GM12878 (cell line): ENCODE results near the gene RBMS3. TPM values are rescaled to one million over a fixed set of nuclear protein-coding genes. Genes with fewer than 3 reads are reported as not detected.

Experiments used
- ATAC-seq: fragments of 200-7000 bp; cut with Tn5 transposase; 3 replicates; pipeline ENCODE4 v1.9.1; 2020; ENCODE audit warnings: mild to moderate bottlenecking, moderate library complexity
- BruUV-seq: library from RNA; stranded (reverse); fragments of 400-500 nt; replicated peaks from 2 replicates; lab custom pipeline; 2021; lab: Mats Ljungman, UMichigan
- CTCF ChIA-PET: fragments of 300-600 bp; sonication (Branson Sonifier 250); formaldehyde crosslinking; extraction: SDS; loops from one replicate; lab custom pipeline; 2021; ENCODE audit warnings: inconsistent platforms; lab: Yijun Ruan, JAX
- POLR2A ChIA-PET: fragments of 350-600 bp; formaldehyde crosslinking; extraction: SDS; loops from one replicate; lab custom pipeline; 2021; ENCODE audit warnings: inconsistent platforms; lab: Charles Lee
- RAD21 ChIA-PET: fragments of 300-600 bp; sonication (Branson Sonifier 250); formaldehyde crosslinking; loops from one replicate; lab custom pipeline; 2023; ENCODE audit warnings: antibody characterized with exemption; ENCODE audit not compliant: unreplicated experiment; lab: Charles Lee
- SMC1A ChIA-PET: fragments of 300-600 bp; sonication (Branson Sonifier 250); formaldehyde crosslinking; loops from one replicate; lab custom pipeline; 2023; ENCODE audit not compliant: unreplicated experiment, uncharacterized antibody; lab: Charles Lee
- DNase-seq: peaks from one replicate; pipeline ENCODE4 v3.0.0-alpha.2; 2011; ENCODE audit warnings: low read depth, low spot score
- FAIRE-seq: peaks from 3 replicates; lab custom pipeline; 2011; peaks lifted over from hg19 to GRCh38; lab: Jason Lieb, UNC
- H2AFZ ChIP-seq: 2 replicates; pipeline ENCODE4 v1.6.0; 2011; ENCODE audit warnings: low read depth, low read length, control low read depth; ENCODE audit not compliant: control insufficient read depth
- H3K27ac ChIP-seq: 2 replicates; pipeline ENCODE4 v1.5.1; 2011; ENCODE audit warnings: control low read depth; ENCODE audit not compliant: control insufficient read depth, insufficient read depth
- H3K27me3 ChIP-seq, 2 experiments: replicated peaks in 1 of 2; 2 replicates each; pipeline versions ENCODE4 v1.6.0 to v1.6.1; 2011; ENCODE audit warnings: low read length in 1 of 2; ENCODE audit not compliant: control insufficient read depth in 2 of 2, insufficient read depth in 2 of 2
- H3K36me3 ChIP-seq, 2 experiments: 2 replicates each; pipeline ENCODE4 v1.5.1; 2011; ENCODE audit warnings: low read length in 1 of 2; ENCODE audit not compliant: control insufficient read depth in 2 of 2, insufficient read depth in 2 of 2
- H3K4me1 ChIP-seq: 2 replicates; pipeline ENCODE4 v1.6.1; 2011; ENCODE audit warnings: mild to moderate bottlenecking, low read length, moderate library complexity, mixed read lengths; ENCODE audit not compliant: control insufficient read depth, insufficient read depth
- H3K4me2 ChIP-seq: 2 replicates; pipeline ENCODE4 v1.6.0; 2011; ENCODE audit warnings: control low read depth; ENCODE audit not compliant: control insufficient read depth, insufficient read depth
- H3K4me3 ChIP-seq: fragments of 200-600 bp; sonication (generic); 2 replicates; pipeline ENCODE4 v1.5.1; 2016
- H3K79me2 ChIP-seq: 2 replicates; pipeline ENCODE4 v1.6.0; 2011; ENCODE audit warnings: low read length; ENCODE audit not compliant: control insufficient read depth, insufficient read depth
- H3K9ac ChIP-seq: 2 replicates; pipeline ENCODE4 v1.8.0; 2011; ENCODE audit warnings: low read length, control low read depth, mixed read lengths; ENCODE audit not compliant: control insufficient read depth, insufficient read depth
- H3K9me3 ChIP-seq: replicated peaks from 3 replicates; pipeline ENCODE4 v1.5.1; 2011; ENCODE audit warnings: mild to moderate bottlenecking, low read length; ENCODE audit not compliant: control insufficient read depth, insufficient read depth
- H4K20me1 ChIP-seq: 2 replicates; pipeline ENCODE4 v1.6.0; 2011; ENCODE audit not compliant: control insufficient read depth, insufficient read depth
- ASH2L ChIP-seq: fragments of 300-600, 200-600 bp; sonication (generic); IDR thresholded peaks from 2 replicates; pipeline ENCODE4 v1.6.1; 2017; ENCODE audit warnings: low read depth, mild to moderate bottlenecking, borderline replicate concordance
- ATF7 ChIP-seq: fragments of 450-650 bp; IDR thresholded peaks from 2 replicates; pipeline ENCODE4 v1.6.1; 2016; ENCODE audit warnings: low read depth, mild to moderate bottlenecking
- EZH2 ChIP-seq: IDR thresholded peaks from 2 replicates; pipeline ENCODE4 v1.6.1; 2012; ENCODE audit warnings: low read depth, mild to moderate bottlenecking, control low read depth, inconsistent platforms, low read length, borderline replicate concordance; ENCODE audit not compliant: control insufficient read depth
- HDAC6 ChIP-seq: fragments of 200-600 bp; sonication (generic); IDR thresholded peaks from one replicate; pipeline ENCODE4 v1.8.0; 2017; ENCODE audit warnings: antibody characterized with exemption; ENCODE audit not compliant: unreplicated experiment
- IRF3 ChIP-seq: fragments of 450-650 bp; IDR thresholded peaks from 2 replicates; pipeline ENCODE4 v1.6.1; 2014; ENCODE audit warnings: mild to moderate bottlenecking
- LARP7 ChIP-seq: fragments of 450-650 bp; IDR thresholded peaks from 2 replicates; pipeline ENCODE4 v1.6.1; 2017; ENCODE audit warnings: mild to moderate bottlenecking
- MLLT1 ChIP-seq: fragments of 450-650 bp; IDR thresholded peaks from 2 replicates; pipeline ENCODE4 v1.6.1; 2016; ENCODE audit warnings: mild to moderate bottlenecking
- MTA3 ChIP-seq: IDR thresholded peaks from 2 replicates; pipeline ENCODE4 v1.6.1; 2012; ENCODE audit warnings: low read length, inconsistent platforms, borderline replicate concordance
- NFYA ChIP-seq: IDR thresholded peaks from 2 replicates; pipeline ENCODE4 v1.6.1; 2011; ENCODE audit warnings: low read depth, mild to moderate bottlenecking, low read length, improper control_type of control experiment, borderline replicate concordance
- NR2C1 ChIP-seq: fragments of 450-650 bp; IDR thresholded peaks from 2 replicates; pipeline ENCODE4 v1.6.1; 2017; ENCODE audit warnings: antibody characterized with exemption, mild to moderate bottlenecking, moderate library complexity
- NRF1 ChIP-seq: conservative IDR thresholded peaks from 2 replicates; pipeline ENCODE4 v1.6.1; 2011; ENCODE audit warnings: mild to moderate bottlenecking, low read depth, low read length, improper control_type of control experiment
- RBBP5 ChIP-seq: fragments of 200-600 bp; sonication (generic); conservative IDR thresholded peaks from 2 replicates; pipeline ENCODE4 v1.6.1; 2016
- SUZ12 ChIP-seq: fragments of 200-600 bp; sonication (generic); IDR thresholded peaks from one replicate; pipeline ENCODE4 v1.6.1; 2018; ENCODE audit warnings: antibody characterized with exemption, mild to moderate bottlenecking; ENCODE audit not compliant: unreplicated experiment
- ZNF687 ChIP-seq: fragments of 450-650 bp; IDR thresholded peaks from 2 replicates; pipeline ENCODE4 v1.6.1; 2017; ENCODE audit warnings: mild to moderate bottlenecking, moderate library complexity
- WGBS: methylation state at CpG from one replicate; pipeline ENCODE4 v1.1.6; 2016; ENCODE audit warnings: low lambda C conversion rate; ENCODE audit not compliant: insufficient replicate concordance, insufficient coverage; ENCODE audit errors: missing lambda C conversion rate; 5-methylcytosine and 5-hydroxymethylcytosine counted together
- in situ Hi-C: fragments of 300-500 bp; cut with MboI; formaldehyde crosslinking; loops from 9 replicates; pipeline ENCODE4 v1.14.3; 2018; ENCODE audit warnings: mixed read lengths
- intact Hi-C: fragments of 100-400 bp; cut with micrococcal nuclease; formaldehyde crosslinking; loops from one replicate; pipeline ENCODE4 v1.14.2; 2022; ENCODE audit not compliant: unreplicated experiment
- polyA plus RNA-seq, 11 experiments: library from polyadenylated mRNA; depleted of rRNA in 4 of 11; unstranded in 6 of 11; stranded (reverse) in 5 of 11; fragments of >200 nt; fragmentation: Nextera tagmentation in 4 of 11; fragmentation: Illumina TruSeq in 1 of 11; extraction: Ambion mirVana in 4 of 11; extraction: Trizol in 1 of 11; gene quantifications; 1 replicate in 1 of 11; 2 replicates in 10 of 11; pipeline versions ENCODE4 v1.2.1 to v1.2.3, GENCODE V29; 2011 to 2016; ENCODE audit warnings: inconsistent platforms in 2 of 11, missing spikeins in 2 of 11, low read depth in 1 of 11
- total RNA-seq, 4 experiments: library from RNA; depleted of rRNA in 3 of 4; stranded (reverse); fragments of >200 nt in 3 of 4; fragmentation: Illumina TruSeq in 1 of 4; extraction: Trizol in 1 of 4; gene quantifications; 2 replicates each; pipeline versions ENCODE4 v1.2.1 to v1.2.3, GENCODE V29; 2013 to 2021
- TF ChIP-seq, protein P1 (sequence below): IDR thresholded peaks from 2 replicates; pipeline ENCODE4 v1.6.1; 2011; ENCODE audit warnings: low read depth, low read length, improper control_type of control experiment, borderline replicate concordance

Gene RBMS3
- total and polyA plus RNA-seq, 10 of the 15 experiments (the other 5 are each of a cell fraction or from before 2014, with no cell fraction given), result 0.79 to 4.7 (median 3.1) TPM

DNA sequence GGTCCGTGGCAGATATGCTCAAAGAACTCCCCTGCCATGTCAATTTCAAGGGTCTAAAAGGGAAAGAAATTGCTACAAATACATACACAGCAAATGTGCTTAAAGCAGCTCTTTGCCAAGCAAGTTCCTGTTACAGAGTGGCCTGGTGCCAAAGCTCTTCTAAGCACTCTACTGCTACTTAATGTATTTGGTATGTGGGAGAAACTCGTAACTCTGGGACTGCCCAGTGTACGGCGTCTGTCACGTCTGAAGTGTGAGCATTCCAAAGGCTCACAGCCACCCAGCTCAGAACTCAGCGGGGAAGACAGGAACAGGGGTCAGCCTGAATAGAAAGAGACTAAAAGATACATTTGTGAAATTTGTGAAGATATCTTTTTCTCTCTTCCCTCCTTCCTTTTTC, 54.6 kb downstream of the RBMS3 start:
- Histone ChIP-seq H4K20me1 (no peaks in the 10 kb centered on the region), H3K27ac (no peak overlapping the region), H2AFZ (peak overlapping the region; percentile 29), H3K4me2 (0 out of 2 replicates have a peak overlapping the region, but pooled peaks have one; percentile 26), H3K4me3 (no peak overlapping the region), H3K79me2 (no peaks in the 10 kb centered on the region), H3K36me3 (no peaks in the 10 kb centered on the region), H3K27me3 (no peaks in the 10 kb centered on the region), H3K4me1 (no peaks in the 10 kb centered on the region), H3K9ac (no peak overlapping the region), H3K9me3 (no peaks in the 10 kb centered on the region)
- FAIRE-seq (no peak), DNase-seq (no peak), ATAC-seq (peak; percentile 47)
- 16% methylated on average over 6 of the region's 6 CpGs for WGBS
- POLR2A ChIA-PET, result interaction anchor here (1.0 to 1.5 kb wide), 3 partner anchors 11 to 38 kb away, joined by 3 read pairs; no protein-coding TSS in a partner anchor
- RAD21 ChIA-PET, result interaction anchor here (0.8 to 6.7 kb wide), 5 partner anchors 9 to 54 kb away, joined by 3 to 51 read pairs (median 10); partner anchors contain the start of gene RBMS3
- in situ Hi-C loops (no loop called here), intact Hi-C loops (no loop called here)
- CTCF ChIA-PET, result interaction anchor here (1.4 to 2.4 kb wide), 3 partner anchors 9 to 14 kb away, joined by 4 to 7 read pairs (median 4); no protein-coding TSS in a partner anchor
- no TSS peak for BruUV-seq
- SMC1A ChIA-PET, result interaction anchor here (0.9 to 13.3 kb wide), 8 partner anchors 9 to 68 kb away, joined by 3 to 190 read pairs (median 8); partner anchors contain the start of gene RBMS3
- TF ChIP-seq NRF1 (no peak), ASH2L (no peak), MLLT1 (no peak), ZNF687 (no peak), NR2C1 (no peak), NFYA (no peak), HDAC6 (no peak), EZH2 (no peak), ATF7 (no peak), IRF3 (no peak), SUZ12 (no peak), MTA3 (no peak), RBBP5 (no peak), LARP7 (no peak)
- TF ChIP-seq, protein P1, sequence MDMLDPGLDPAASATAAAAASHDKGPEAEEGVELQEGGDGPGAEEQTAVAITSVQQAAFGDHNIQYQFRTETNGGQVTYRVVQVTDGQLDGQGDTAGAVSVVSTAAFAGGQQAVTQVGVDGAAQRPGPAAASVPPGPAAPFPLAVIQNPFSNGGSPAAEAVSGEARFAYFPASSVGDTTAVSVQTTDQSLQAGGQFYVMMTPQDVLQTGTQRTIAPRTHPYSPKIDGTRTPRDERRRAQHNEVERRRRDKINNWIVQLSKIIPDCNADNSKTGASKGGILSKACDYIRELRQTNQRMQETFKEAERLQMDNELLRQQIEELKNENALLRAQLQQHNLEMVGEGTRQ, result no peak
